ENCODE data around the gene SIPA1. TPM values are rescaled to one million over a fixed set of nuclear protein-coding genes. Genes with fewer than 3 reads are reported as not detected.

Gene SIPA1
- total and polyA plus RNA-seq, 5 donors from 2014 or later, result 74.7 to 200 (median 84.8) TPM

DNA sequence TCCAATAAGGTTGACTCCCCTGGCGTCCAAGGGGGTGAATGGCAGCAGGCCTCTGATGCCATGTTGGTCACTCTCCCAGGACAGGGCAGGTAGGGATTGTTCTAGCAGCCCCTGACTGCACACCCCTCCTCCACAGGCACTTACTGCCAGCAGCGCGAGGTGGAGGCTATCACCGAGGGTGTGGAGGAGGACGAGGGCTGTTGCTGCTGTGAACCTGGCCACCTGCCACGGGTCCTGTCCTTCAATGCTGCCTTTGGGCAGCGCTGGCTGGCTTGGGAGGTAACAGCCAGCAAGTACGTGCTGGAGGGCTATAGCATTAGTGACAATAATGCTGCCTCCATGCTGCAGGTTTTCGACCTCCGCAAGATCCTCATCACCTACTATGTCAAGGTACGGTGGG, 7.7 kb upstream of the SIPA1 start:
- no peak overlapping the region for H3K4me3 Mint-ChIP-seq
- no peak overlapping the region for H3K27ac ChIP-seq (ENCODE audit: insufficient read depth, low read length, poor library complexity, severe bottlenecking)
- no peaks in the 10 kb centered on the region for H3K27me3 ChIP-seq (ENCODE audit: control insufficient read depth, insufficient read depth, low read length)
- H3K27ac Mint-ChIP-seq, result no peak overlapping the region
- H3K36me3 ChIP-seq (ENCODE audit: control insufficient read depth, insufficient read depth, low read length), result peaks cover 72% of the 10 kb centered on the region
- peaks cover 0 to 21% (median 10%) of the 10 kb centered on the region in 4 donors for H3K4me1 Mint-ChIP-seq
- DNase-seq (no peak), ATAC-seq (ENCODE audit: low read depth in 2 of 2) (no peak)
- no peaks in the 10 kb centered on the region for H3K9me3 ChIP-seq (ENCODE audit: control insufficient read depth in 2 of 2, low read length in 2 of 2)
- H3K27me3 Mint-ChIP-seq, result no peaks in the 10 kb centered on the region
- H3K4me3 ChIP-seq (ENCODE audit: low read depth, low read length), result no peak overlapping the region
- peaks cover 19% of the 10 kb centered on the region for H3K36me3 Mint-ChIP-seq
- H3K9me3 Mint-ChIP-seq, result no peaks in the 10 kb centered on the region
- H3K4me1 ChIP-seq (ENCODE audit: control insufficient read depth, insufficient read depth, low read length, poor library complexity, severe bottlenecking), result peaks cover 6% of the 10 kb centered on the region

- Mint-ChIP-seq H3K4me1 (peaks cover 0 to 29% (median 12%) of the 10 kb centered on the region in 4 donors), H3K9me3 (no peaks in the 10 kb centered on the region), H3K27ac (peak overlapping the region in 2 of 3 donors; percentile 36 to 60), H3K4me3 (peak overlapping the region in 1 of 4 donors; percentile 29), H3K27me3 (no peaks in the 10 kb centered on the region), H3K36me3 (peaks cover 15% of the 10 kb centered on the region)
- Histone ChIP-seq H3K27me3 (ENCODE audit: control insufficient read depth, insufficient read depth, low read length) (no peaks in the 10 kb centered on the region), H3K27ac (ENCODE audit: insufficient read depth, low read length, poor library complexity, severe bottlenecking) (peak overlapping the region; percentile 14), H3K36me3 (ENCODE audit: control insufficient read depth, insufficient read depth, low read length) (peaks cover 54% of the 10 kb centered on the region), H3K4me3 (ENCODE audit: low read depth, low read length) (no peak overlapping the region), H3K9me3 (ENCODE audit: control insufficient read depth in 2 of 2, low read length in 2 of 2) (no peaks in the 10 kb centered on the region), H3K4me1 (ENCODE audit: control insufficient read depth, insufficient read depth, low read length, poor library complexity, severe bottlenecking) (peaks cover 20% of the 10 kb centered on the region)
- peak in 1 of 3 donors; percentile 49 for DNase-seq
- ATAC-seq (ENCODE audit: low read depth in 2 of 2), result no peak
Observed at GRCh38 chr11:65633390-65634108, 4.4 kb upstream of the SIPA1 start.

GRCh38 chr11:65634109-65634436, 3.8 kb upstream of the SIPA1 start:
- H3K27me3 Mint-ChIP-seq, result no peaks in the 10 kb centered on the region
- H3K27ac Mint-ChIP-seq, result peak overlapping the region in 1 of 3 donors; percentile 60
- H3K36me3 Mint-ChIP-seq, result peaks cover 15% of the 10 kb centered on the region
- Histone ChIP-seq H3K9me3 (ENCODE audit: control insufficient read depth in 2 of 2, low read length in 2 of 2) (no peaks in the 10 kb centered on the region), H3K4me1 (ENCODE audit: control insufficient read depth, insufficient read depth, low read length, poor library complexity, severe bottlenecking) (peaks cover 25% of the 10 kb centered on the region), H3K27me3 (ENCODE audit: control insufficient read depth, insufficient read depth, low read length) (no peaks in the 10 kb centered on the region), H3K4me3 (ENCODE audit: low read depth, low read length) (no peak overlapping the region), H3K27ac (ENCODE audit: insufficient read depth, low read length, poor library complexity, severe bottlenecking) (peak overlapping the region; percentile 14), H3K36me3 (ENCODE audit: control insufficient read depth, insufficient read depth, low read length) (peaks cover 49% of the 10 kb centered on the region)
- H3K4me1 Mint-ChIP-seq, result peaks cover 0 to 34% (median 16%) of the 10 kb centered on the region in 4 donors
- H3K4me3 Mint-ChIP-seq, result no peak overlapping the region
- ATAC-seq (ENCODE audit: low read depth in 2 of 2) (no peak), DNase-seq (no peak)
- H3K9me3 Mint-ChIP-seq, result no peaks in the 10 kb centered on the region

DNA sequence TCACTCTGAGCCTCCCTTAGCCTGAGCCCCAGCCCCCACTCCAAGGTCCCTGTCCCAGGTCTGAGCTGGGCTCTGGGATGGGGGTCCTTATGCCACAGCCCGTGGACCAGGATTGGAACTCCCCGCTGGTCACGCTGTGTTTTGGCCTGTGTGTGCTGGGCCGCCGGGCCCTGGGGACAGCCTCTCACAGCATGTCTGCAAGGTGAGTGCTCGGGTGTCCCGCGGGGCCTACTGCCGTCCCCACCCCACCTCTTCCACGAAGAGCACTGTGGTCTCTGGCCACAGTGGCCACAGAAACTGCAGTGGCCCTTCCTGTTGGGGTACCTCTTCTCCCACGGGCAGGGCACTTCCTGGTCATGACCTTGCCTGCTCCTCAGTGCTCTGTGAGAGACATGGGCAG, 3.5 kb upstream of the SIPA1 start:
- Mint-ChIP-seq H3K27me3 (no peaks in the 10 kb centered on the region), H3K9me3 (no peaks in the 10 kb centered on the region), H3K36me3 (peaks cover 15% of the 10 kb centered on the region), H3K4me3 (no peak overlapping the region), H3K27ac (peak overlapping the region in 1 of 3 donors; percentile 60), H3K4me1 (peaks cover 0 to 38% (median 17%) of the 10 kb centered on the region in 4 donors)
- H3K4me1 ChIP-seq (ENCODE audit: control insufficient read depth, insufficient read depth, low read length, poor library complexity, severe bottlenecking), result peaks cover 29% of the 10 kb centered on the region
- no peaks in the 10 kb centered on the region for H3K27me3 ChIP-seq (ENCODE audit: control insufficient read depth, insufficient read depth, low read length)
- no peak overlapping the region for H3K4me3 ChIP-seq (ENCODE audit: low read depth, low read length)
- H3K36me3 ChIP-seq (ENCODE audit: control insufficient read depth, insufficient read depth, low read length), result peaks cover 45% of the 10 kb centered on the region
- no peak for DNase-seq
- ATAC-seq (ENCODE audit: low read depth in 2 of 2), result no peak
- H3K9me3 ChIP-seq (ENCODE audit: control insufficient read depth in 2 of 2, low read length in 2 of 2), result no peaks in the 10 kb centered on the region
- H3K27ac ChIP-seq (ENCODE audit: insufficient read depth, low read length, poor library complexity, severe bottlenecking), result no peak overlapping the region

DNA sequence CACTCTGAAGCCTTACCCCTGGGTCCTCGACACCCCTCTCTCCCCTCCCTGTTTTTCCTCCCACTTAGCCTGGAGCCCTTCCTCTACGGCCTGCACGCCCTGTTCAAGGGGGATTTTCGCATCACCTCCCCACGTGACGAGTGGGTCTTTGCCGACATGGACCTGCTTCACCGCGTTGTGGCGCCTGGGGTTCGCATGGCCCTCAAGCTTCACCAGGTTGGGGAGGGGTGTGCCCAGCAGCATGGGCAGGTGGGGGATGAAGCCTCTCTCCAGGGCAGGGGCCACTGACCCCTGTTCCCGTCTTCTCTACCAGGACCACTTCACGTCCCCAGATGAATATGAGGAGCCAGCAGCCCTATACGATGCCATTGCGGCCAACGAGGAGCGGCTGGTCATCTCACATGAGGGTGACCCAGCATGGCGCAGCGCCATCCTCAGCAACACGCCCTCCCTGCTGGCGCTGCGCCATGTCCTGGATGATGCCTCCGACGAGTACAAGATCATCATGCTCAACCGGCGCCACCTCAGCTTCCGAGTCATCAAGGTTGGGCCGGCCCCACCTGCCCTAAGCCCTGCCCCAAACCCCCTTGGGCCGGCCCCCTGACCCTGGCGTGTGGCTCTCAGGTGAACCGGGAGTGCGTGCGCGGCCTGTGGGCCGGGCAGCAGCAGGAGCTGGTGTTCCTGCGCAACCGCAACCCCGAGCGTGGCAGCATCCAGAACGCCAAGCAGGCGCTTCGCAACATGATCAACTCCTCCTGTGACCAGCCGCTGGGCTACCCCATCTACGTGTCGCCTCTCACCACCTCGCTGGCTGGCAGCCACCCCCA, 2.8 kb upstream of the SIPA1 start:
- Histone ChIP-seq H3K27ac (ENCODE audit: insufficient read depth, low read length, poor library complexity, severe bottlenecking) (no peak overlapping the region), H3K27me3 (ENCODE audit: control insufficient read depth, insufficient read depth, low read length) (no peaks in the 10 kb centered on the region), H3K4me3 (ENCODE audit: low read depth, low read length) (no peak overlapping the region), H3K9me3 (ENCODE audit: control insufficient read depth in 2 of 2, low read length in 2 of 2) (no peaks in the 10 kb centered on the region), H3K36me3 (ENCODE audit: control insufficient read depth, insufficient read depth, low read length) (peaks cover 38% of the 10 kb centered on the region), H3K4me1 (ENCODE audit: control insufficient read depth, insufficient read depth, low read length, poor library complexity, severe bottlenecking) (peaks cover 36% of the 10 kb centered on the region)
- Mint-ChIP-seq H3K27me3 (no peaks in the 10 kb centered on the region), H3K9me3 (no peaks in the 10 kb centered on the region), H3K4me3 (peak overlapping the region in 1 of 4 donors; percentile 58), H3K4me1 (peaks cover 0 to 45% (median 22%) of the 10 kb centered on the region in 4 donors), H3K36me3 (peaks cover 15% of the 10 kb centered on the region), H3K27ac (no peak overlapping the region)
- ATAC-seq (ENCODE audit: low read depth in 2 of 2) (no peak), DNase-seq (no peak)

DNA sequence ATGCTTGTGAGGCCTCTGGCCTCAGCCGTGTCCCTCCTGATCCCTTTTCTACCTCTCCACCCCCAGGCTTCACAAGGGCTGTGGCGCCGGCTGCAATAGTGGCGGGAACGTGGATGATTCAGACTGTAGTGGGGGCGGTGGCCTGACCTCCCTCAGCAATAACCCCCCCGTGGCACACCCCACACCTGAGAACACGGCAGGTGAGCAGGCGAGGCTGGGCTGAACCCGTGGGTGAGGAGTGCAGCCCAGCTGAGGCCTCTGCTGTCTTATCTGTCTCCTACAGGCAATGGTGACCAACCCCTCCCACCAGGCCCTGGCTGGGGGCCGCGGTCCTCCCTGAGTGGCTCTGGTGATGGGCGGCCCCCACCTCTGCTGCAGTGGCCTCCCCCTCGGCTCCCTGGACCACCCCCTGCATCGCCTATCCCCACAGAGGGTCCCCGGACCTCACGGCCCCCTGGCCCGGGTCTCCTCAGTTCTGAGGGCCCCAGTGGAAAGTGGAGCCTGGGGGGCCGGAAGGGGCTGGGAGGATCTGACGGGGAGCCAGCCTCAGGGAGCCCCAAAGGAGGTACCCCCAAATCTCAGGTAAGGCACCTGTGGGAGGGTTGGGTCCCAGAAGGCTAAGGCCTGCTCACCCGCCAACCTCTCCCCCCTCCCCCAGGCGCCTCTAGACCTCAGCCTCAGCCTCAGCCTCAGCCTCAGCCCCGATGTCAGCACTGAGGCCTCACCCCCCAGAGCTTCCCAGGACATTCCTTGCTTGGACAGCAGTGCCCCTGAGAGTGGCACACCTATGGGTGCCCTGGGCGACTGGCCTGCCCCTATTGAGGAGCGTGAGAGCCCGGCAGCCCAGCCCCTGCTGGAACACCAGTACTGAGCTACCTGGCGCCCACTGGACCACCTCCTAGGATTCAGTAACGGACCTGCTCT, 1.5 kb upstream of the SIPA1 start:
- peaks cover 48% of the 10 kb centered on the region for H3K4me1 ChIP-seq (ENCODE audit: control insufficient read depth, insufficient read depth, low read length, poor library complexity, severe bottlenecking)
- H3K9me3 ChIP-seq (ENCODE audit: control insufficient read depth in 2 of 2, low read length in 2 of 2), result no peaks in the 10 kb centered on the region
- H3K27ac ChIP-seq (ENCODE audit: insufficient read depth, low read length, poor library complexity, severe bottlenecking), result peak overlapping the region; percentile 91
- peaks cover 28% of the 10 kb centered on the region for H3K36me3 ChIP-seq (ENCODE audit: control insufficient read depth, insufficient read depth, low read length)
- ATAC-seq (ENCODE audit: low read depth in 2 of 2) (no peak), DNase-seq (no peak)
- Mint-ChIP-seq H3K27ac (peak overlapping the region in 2 of 3 donors; percentile 60 to 82), H3K27me3 (no peaks in the 10 kb centered on the region), H3K4me1 (peaks cover 0 to 54% (median 25%) of the 10 kb centered on the region in 4 donors), H3K36me3 (peaks cover 15% of the 10 kb centered on the region), H3K9me3 (no peaks in the 10 kb centered on the region), H3K4me3 (peak overlapping the region; percentile 82 to 97 (median 94))
- no peaks in the 10 kb centered on the region for H3K27me3 ChIP-seq (ENCODE audit: control insufficient read depth, insufficient read depth, low read length)
- H3K4me3 ChIP-seq (ENCODE audit: low read depth, low read length), result no peak overlapping the region

DNA sequence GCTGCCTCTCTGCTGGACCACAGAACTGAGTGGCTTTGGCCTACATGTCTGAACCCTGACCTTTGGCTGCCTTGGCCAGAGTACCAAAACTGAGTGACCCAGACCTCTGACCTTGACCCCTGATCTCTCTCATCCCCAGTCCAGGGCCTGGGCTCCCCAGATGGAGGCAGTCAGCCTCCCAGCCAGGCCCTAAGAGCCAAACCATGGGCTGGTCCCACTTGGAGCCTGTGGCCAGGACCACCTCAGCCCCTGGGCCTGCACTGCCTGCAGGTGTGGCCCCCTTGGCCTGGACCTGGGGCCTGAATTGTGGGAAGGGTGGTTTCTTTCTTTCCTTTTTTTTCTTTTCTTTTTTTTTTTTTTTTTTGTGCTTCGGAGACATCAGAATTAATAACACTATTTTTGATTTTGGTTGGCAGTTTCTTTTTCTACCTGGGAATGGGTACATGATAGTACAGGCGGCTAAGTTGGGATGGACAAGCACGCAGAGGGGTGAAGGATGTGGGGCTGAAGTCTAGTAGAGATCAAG, 806 bp upstream of the SIPA1 start:
- Mint-ChIP-seq H3K36me3 (peaks cover 15% of the 10 kb centered on the region), H3K4me1 (peaks cover 0 to 59% (median 24%) of the 10 kb centered on the region in 4 donors), H3K27ac (peak overlapping the region; percentile 76 to 97 (median 82)), H3K4me3 (peak overlapping the region; percentile 90 to 97 (median 94)), H3K9me3 (no peaks in the 10 kb centered on the region), H3K27me3 (no peaks in the 10 kb centered on the region)
- ATAC-seq (ENCODE audit: low read depth in 2 of 2) (no peak), DNase-seq (no peak)
- Histone ChIP-seq H3K9me3 (ENCODE audit: control insufficient read depth in 2 of 2, low read length in 2 of 2) (no peaks in the 10 kb centered on the region), H3K4me3 (ENCODE audit: low read depth, low read length) (peak overlapping the region; percentile 19), H3K36me3 (ENCODE audit: control insufficient read depth, insufficient read depth, low read length) (peaks cover 27% of the 10 kb centered on the region), H3K27ac (ENCODE audit: insufficient read depth, low read length, poor library complexity, severe bottlenecking) (peak overlapping the region; percentile 91), H3K4me1 (ENCODE audit: control insufficient read depth, insufficient read depth, low read length, poor library complexity, severe bottlenecking) (peaks cover 55% of the 10 kb centered on the region), H3K27me3 (ENCODE audit: control insufficient read depth, insufficient read depth, low read length) (no peaks in the 10 kb centered on the region)
